ENCODE results near the gene IQGAP3.

Gene IQGAP3

GRCh38 chr1:156547982-156548381 lies 24.4 kb downstream of the IQGAP3 start:
- no peak for ATAC-seq

GRCh38 chr1:156547434-156547833 lies 24.9 kb downstream of the IQGAP3 start:
- no peaks in the 10 kb centered on the region for H3K27me3 Mint-ChIP-seq
- H3K27ac Mint-ChIP-seq: no peak overlapping the region
- no peak for ATAC-seq
- no peaks in the 10 kb centered on the region for H3K36me3 Mint-ChIP-seq
- no peaks in the 10 kb centered on the region for H3K9me3 Mint-ChIP-seq
- no peak overlapping the region for H3K4me3 Mint-ChIP-seq
- peaks cover 22% of the 10 kb centered on the region for H3K4me1 Mint-ChIP-seq

More at GRCh38 chr1:156547982-156548381, 24.4 kb downstream of the IQGAP3 start:
- no peaks in the 10 kb centered on the region for H3K27me3 Mint-ChIP-seq
- no peaks in the 10 kb centered on the region for H3K9me3 Mint-ChIP-seq
- peaks cover 25% of the 10 kb centered on the region for H3K4me1 Mint-ChIP-seq
- H3K4me3 Mint-ChIP-seq: no peak overlapping the region
- H3K36me3 Mint-ChIP-seq: no peaks in the 10 kb centered on the region
- no peak overlapping the region for H3K27ac Mint-ChIP-seq

- Mint-ChIP-seq H3K36me3 (no peaks in the 10 kb centered on the region), H3K4me3 (no peak overlapping the region), H3K27me3 (no peaks in the 10 kb centered on the region), H3K9me3 (no peaks in the 10 kb centered on the region), H3K27ac (no peak overlapping the region), H3K4me1 (peaks cover 10% of the 10 kb centered on the region)
- no peak for ATAC-seq
Measured at GRCh38 chr1:156546267-156546666, 26.1 kb downstream of the IQGAP3 start.

GRCh38 chr1:156544592-156545102 lies 27.7 kb downstream of the IQGAP3 start:
- H3K4me3 Mint-ChIP-seq: no peak overlapping the region
- H3K9me3 Mint-ChIP-seq: no peaks in the 10 kb centered on the region
- H3K36me3 Mint-ChIP-seq: no peaks in the 10 kb centered on the region
- H3K27ac Mint-ChIP-seq: no peak overlapping the region
- H3K27me3 Mint-ChIP-seq: no peaks in the 10 kb centered on the region
- H3K4me1 Mint-ChIP-seq: peaks cover 5% of the 10 kb centered on the region
- ATAC-seq: no peak

GRCh38 chr1:156543066-156543465 lies 29.3 kb downstream of the IQGAP3 start:
- Mint-ChIP-seq H3K27ac (no peak overlapping the region), H3K9me3 (no peaks in the 10 kb centered on the region), H3K36me3 (no peaks in the 10 kb centered on the region), H3K4me3 (no peak overlapping the region), H3K4me1 (peaks cover 5% of the 10 kb centered on the region), H3K27me3 (no peaks in the 10 kb centered on the region)
- ATAC-seq: no peak

GRCh38 chr1:156540955-156541354 lies 31.4 kb downstream of the IQGAP3 start:
- H3K9me3 Mint-ChIP-seq: no peaks in the 10 kb centered on the region
- no peak overlapping the region for H3K27ac Mint-ChIP-seq
- no peaks in the 10 kb centered on the region for H3K36me3 Mint-ChIP-seq
- ATAC-seq: no peak
- no peak overlapping the region for H3K4me3 Mint-ChIP-seq
- H3K27me3 Mint-ChIP-seq: no peaks in the 10 kb centered on the region
- H3K4me1 Mint-ChIP-seq: peaks cover 5% of the 10 kb centered on the region

- no peaks in the 10 kb centered on the region for H3K9me3 Mint-ChIP-seq
- peaks cover 5% of the 10 kb centered on the region for H3K4me1 Mint-ChIP-seq
- no peak for ATAC-seq
- no peak overlapping the region for H3K4me3 Mint-ChIP-seq
- no peaks in the 10 kb centered on the region for H3K36me3 Mint-ChIP-seq
- H3K27ac Mint-ChIP-seq: no peak overlapping the region
- no peaks in the 10 kb centered on the region for H3K27me3 Mint-ChIP-seq
Measured at GRCh38 chr1:156539818-156540355, 32.5 kb downstream of the IQGAP3 start.

- Mint-ChIP-seq H3K4me3 (no peak overlapping the region), H3K4me1 (peaks cover 5% of the 10 kb centered on the region), H3K36me3 (no peaks in the 10 kb centered on the region), H3K27ac (no peak overlapping the region), H3K9me3 (no peaks in the 10 kb centered on the region), H3K27me3 (no peaks in the 10 kb centered on the region)
- ATAC-seq: no peak
Measured at GRCh38 chr1:156538711-156539440, 33.5 kb downstream of the IQGAP3 start.

- Mint-ChIP-seq H3K9me3 (no peaks in the 10 kb centered on the region), H3K27me3 (no peaks in the 10 kb centered on the region), H3K27ac (no peak overlapping the region), H3K4me1 (no peaks in the 10 kb centered on the region), H3K4me3 (no peak overlapping the region), H3K36me3 (no peaks in the 10 kb centered on the region)
- ATAC-seq: no peak
Measured at GRCh38 chr1:156537027-156537426, 35.3 kb downstream of the IQGAP3 start.

GRCh38 chr1:156534424-156535060 lies 37.8 kb downstream of the IQGAP3 start:
- H3K27me3 Mint-ChIP-seq: no peaks in the 10 kb centered on the region
- H3K36me3 Mint-ChIP-seq: no peaks in the 10 kb centered on the region
- no peak overlapping the region for H3K4me3 Mint-ChIP-seq
- H3K27ac Mint-ChIP-seq: no peak overlapping the region
- H3K4me1 Mint-ChIP-seq: no peaks in the 10 kb centered on the region
- ATAC-seq: no peak
- no peaks in the 10 kb centered on the region for H3K9me3 Mint-ChIP-seq

- Mint-ChIP-seq H3K27ac (no peak overlapping the region), H3K36me3 (no peaks in the 10 kb centered on the region), H3K9me3 (no peaks in the 10 kb centered on the region), H3K4me3 (no peak overlapping the region), H3K27me3 (no peaks in the 10 kb centered on the region), H3K4me1 (no peaks in the 10 kb centered on the region)
- ATAC-seq: no peak
Measured at GRCh38 chr1:156533568-156534220, 38.7 kb downstream of the IQGAP3 start.

GRCh38 chr1:156532374-156532773 lies 40.0 kb downstream of the IQGAP3 start:
- Mint-ChIP-seq H3K4me1 (peaks cover 4% of the 10 kb centered on the region), H3K9me3 (no peaks in the 10 kb centered on the region), H3K27ac (no peak overlapping the region), H3K27me3 (no peaks in the 10 kb centered on the region), H3K4me3 (no peak overlapping the region), H3K36me3 (no peaks in the 10 kb centered on the region)
- no peak for ATAC-seq

- no peak overlapping the region for H3K27ac Mint-ChIP-seq
- H3K9me3 Mint-ChIP-seq: no peaks in the 10 kb centered on the region
- H3K36me3 Mint-ChIP-seq: no peaks in the 10 kb centered on the region
Measured at GRCh38 chr1:156530006-156530405, 42.4 kb downstream of the IQGAP3 start.

GRCh38 chr1:156528875-156529425 lies 43.4 kb downstream of the IQGAP3 start:
- H3K4me1 Mint-ChIP-seq: peaks cover 25% of the 10 kb centered on the region
- H3K27me3 Mint-ChIP-seq: no peaks in the 10 kb centered on the region
- no peak overlapping the region for H3K27ac Mint-ChIP-seq
- H3K4me3 Mint-ChIP-seq: no peak overlapping the region
- no peaks in the 10 kb centered on the region for H3K9me3 Mint-ChIP-seq
- no peaks in the 10 kb centered on the region for H3K36me3 Mint-ChIP-seq
- ATAC-seq: no peak

More at GRCh38 chr1:156530006-156530405, 42.4 kb downstream of the IQGAP3 start:
- Mint-ChIP-seq H3K4me3 (no peak overlapping the region), H3K27me3 (no peaks in the 10 kb centered on the region), H3K4me1 (peaks cover 15% of the 10 kb centered on the region)
- no peak for ATAC-seq

- Mint-ChIP-seq H3K36me3 (no peaks in the 10 kb centered on the region), H3K27ac (no peak overlapping the region), H3K9me3 (no peaks in the 10 kb centered on the region), H3K4me3 (no peak overlapping the region), H3K27me3 (no peaks in the 10 kb centered on the region), H3K4me1 (peaks cover 28% of the 10 kb centered on the region)
- no peak for ATAC-seq
Measured at GRCh38 chr1:156528231-156528630, 44.1 kb downstream of the IQGAP3 start.

Data from stimulated activated memory B cell treated with anti-CD40 and anti-IgM and Interleukin-4, amounts not matched to agents 10 μg/mL and 1 μg/mL and 100 μg/mL, for 72 hours (primary cell).